Hematopoietic multipotent progenitor cell treated with erythropoietin and hydrocortisone succinate and interleukin-3 and kit ligand, for 15 days (in vitro differentiated cells): Measurements from ENCODE around the gene OR4D1.
"Not testable (repeated sequence)": the region's sequence is repeated elsewhere in the genome, so short reads cannot be mapped to it uniquely, and the experiment has no call there.

ENCODE experiments used
- DNase-seq: peaks from one replicate; pipeline ENCODE4 v3.0.0-alpha.2; 2015; ENCODE audit warnings: low spot score

Gene OR4D1

DNA sequence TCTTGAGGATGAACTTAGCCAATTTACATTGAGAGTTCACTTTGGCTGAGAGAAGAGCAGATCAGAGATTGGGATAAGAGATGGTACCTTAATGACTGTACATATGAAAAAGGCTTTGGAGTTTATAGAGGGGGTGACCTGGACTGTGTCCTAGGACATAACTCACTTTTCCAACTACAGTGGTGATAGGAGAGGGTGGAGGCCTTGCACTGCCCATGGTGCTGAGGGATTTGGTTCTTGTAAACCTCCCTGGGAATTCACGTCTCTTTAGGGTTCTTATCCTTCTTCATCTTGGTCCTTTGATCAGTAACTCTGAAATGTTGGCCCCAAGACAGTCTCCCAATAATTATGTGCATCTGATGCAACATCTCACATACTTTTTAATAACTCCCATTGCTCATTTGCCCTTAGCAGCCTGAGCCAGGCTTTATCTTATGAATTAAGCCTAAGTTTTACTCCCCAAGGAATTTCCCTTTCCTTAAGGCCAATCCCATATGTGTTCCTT lies at the start of gene OR4D1:
OR4D1 (plus strand) TSS at position 455 of the 505 bp plus-strand sequence. CDS start 6,770 bp downstream, outside the sequence.
- DNase-seq = no peak

DNA sequence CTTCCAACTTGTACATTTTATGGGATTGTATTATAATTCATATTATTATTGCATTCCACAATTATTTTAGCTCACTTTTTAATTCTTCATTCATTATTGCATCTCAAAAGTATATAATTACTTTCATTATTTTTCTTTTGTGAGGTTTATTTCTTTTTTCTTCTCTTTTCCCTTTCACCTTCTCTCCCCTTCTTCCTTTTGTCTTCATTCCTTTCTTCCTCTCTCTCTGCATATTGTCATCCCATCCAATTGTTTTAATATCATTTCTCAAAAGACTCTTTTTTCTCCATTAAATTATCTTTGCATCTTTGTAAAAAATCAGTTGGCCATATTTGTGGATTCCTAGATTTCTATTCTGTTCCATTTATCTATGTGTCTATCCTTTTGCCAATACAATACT lies 47.7 kb upstream of the OR4D1 start:
- no peak for DNase-seq

GRCh38 chr17:58101898-58102297 lies 46.3 kb upstream of the OR4D1 start:
- not testable (repeated sequence) for DNase-seq

GRCh38 chr17:58105093-58105492 lies 43.1 kb upstream of the OR4D1 start:
- DNase-seq = no peak

DNA sequence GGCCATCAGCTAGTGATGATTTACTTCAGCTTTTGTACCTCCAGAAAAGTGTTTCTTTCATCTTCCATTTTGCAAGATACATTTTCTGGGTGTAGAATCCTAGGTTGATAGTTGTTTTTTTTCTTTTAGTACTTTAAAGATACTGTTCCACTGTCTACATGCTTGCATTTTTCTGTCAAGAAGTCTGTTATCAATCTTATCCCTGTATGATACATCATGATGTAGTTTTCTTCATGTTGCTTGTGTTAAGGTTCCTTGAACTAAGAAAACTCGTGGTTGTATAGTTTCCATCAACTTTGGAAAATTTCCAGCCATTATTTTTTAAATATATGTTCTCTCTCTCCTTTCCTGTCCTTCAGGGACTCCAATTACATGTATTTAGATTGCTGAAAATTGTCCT lies 40.9 kb upstream of the OR4D1 start:
- no peak for DNase-seq

DNA sequence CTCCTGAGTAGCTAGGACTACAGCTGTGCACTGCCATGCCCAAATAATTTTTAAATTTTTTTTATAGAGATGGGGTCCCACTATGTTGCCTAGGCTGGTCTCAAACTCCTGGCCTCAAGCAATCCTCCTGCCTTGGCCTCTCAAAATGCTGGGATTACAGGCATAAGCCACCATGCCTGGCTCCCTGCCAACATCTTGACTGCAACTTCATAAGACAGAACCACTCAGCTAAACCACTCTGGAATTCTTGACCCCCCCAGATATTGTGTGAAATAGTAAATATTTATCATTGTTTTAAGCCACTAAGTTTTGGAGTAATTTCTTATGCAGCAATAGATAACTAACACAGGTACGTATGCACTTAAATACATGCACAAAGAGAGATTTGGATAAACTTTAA lies 39.0 kb upstream of the OR4D1 start:
- no peak for DNase-seq

DNA sequence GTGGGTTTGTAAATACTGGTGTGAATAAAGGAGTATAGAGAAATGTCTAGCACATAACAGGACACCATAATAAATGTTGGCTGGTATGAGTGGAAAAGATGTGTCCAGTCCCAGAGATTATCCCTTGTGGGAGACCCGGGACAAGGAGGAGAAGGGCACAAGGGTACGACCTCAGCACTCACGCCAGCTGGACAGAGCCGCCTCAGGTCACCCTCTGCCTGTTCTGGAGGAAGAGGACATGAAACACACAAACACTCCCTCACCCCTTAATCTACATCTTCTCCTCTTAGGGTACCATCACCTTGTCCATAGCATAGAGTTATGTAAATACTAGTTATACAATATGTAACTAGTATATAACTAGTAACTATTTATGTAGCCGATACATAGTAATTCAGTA lies 38.2 kb upstream of the OR4D1 start:
- DNase-seq = no peak

GRCh38 chr17:58111676-58112075 lies 36.5 kb upstream of the OR4D1 start:
- no peak for DNase-seq

DNA sequence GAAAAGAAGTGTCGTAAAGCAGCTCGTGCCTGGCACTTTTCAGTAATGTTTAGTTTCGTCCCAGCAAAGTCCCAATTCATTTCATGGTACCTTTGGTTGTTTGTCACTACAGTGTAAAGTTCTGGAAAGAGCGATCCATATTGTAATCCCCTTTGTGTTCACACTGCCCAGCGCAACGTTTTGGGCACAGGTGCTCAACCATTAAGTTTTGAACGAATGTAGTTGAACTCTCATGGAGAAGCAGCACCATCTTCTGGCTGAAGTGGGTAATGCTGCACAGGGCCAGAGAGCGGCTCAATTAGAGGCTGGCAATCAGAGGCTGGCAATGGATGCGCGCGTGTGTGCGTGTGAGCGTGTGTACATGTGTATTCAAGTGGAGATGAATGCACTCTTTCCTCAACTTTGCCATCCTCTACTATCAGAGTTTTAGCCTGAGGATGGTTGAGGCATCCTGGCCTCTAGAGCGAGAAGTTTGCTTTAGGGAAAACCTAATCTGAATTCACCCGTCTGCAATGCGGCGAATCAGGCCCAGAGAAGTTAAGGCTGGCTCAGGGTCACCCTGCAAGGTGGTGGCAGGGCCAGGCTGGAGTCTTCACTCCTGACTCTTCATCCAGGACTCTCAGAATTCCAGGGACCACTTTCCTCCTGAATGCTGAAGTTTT lies 35.1 kb upstream of the OR4D1 start:
- DNase-seq = peak; percentile 77

- no peak for DNase-seq
Measured at GRCh38 chr17:58113947-58114346, 34.2 kb upstream of the OR4D1 start.

DNA sequence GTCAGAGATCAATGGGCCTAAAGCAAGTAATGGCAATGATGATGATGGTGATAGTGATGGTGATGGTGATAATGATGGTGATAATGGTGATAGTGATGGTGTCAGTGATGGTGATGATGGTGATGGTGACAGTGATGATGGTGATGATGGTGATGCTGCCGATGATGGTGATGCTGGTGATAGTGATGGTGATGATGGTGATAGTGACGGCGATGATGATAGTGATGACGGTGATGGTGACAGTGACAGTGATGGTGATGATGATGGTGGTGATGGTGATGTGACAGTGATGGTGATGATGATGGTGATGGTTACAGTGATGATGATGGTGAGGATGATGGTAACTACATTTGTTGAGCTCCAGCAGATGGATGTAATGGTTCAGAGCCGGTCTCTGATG lies 30.8 kb upstream of the OR4D1 start:
- no peak for DNase-seq

DNA sequence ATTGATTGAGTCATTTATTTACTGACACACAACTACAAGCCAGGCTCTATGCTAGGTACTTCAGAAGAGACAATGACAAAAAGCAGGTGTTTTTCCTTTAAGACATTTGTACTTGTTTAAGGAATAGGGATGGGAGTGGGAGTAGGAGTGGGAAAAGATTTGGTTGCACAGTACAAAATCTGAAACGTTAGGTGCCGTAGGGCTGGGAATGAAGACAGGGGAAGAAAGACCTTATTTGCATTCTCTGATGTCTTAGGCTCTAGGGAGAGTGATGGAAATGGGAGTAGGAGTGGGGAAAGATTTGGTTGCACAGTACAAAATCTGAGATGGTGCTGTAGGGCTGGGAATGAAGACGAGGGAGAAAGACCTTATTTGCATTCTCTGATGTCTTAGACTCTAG lies 28.7 kb upstream of the OR4D1 start:
- DNase-seq = no peak

DNA sequence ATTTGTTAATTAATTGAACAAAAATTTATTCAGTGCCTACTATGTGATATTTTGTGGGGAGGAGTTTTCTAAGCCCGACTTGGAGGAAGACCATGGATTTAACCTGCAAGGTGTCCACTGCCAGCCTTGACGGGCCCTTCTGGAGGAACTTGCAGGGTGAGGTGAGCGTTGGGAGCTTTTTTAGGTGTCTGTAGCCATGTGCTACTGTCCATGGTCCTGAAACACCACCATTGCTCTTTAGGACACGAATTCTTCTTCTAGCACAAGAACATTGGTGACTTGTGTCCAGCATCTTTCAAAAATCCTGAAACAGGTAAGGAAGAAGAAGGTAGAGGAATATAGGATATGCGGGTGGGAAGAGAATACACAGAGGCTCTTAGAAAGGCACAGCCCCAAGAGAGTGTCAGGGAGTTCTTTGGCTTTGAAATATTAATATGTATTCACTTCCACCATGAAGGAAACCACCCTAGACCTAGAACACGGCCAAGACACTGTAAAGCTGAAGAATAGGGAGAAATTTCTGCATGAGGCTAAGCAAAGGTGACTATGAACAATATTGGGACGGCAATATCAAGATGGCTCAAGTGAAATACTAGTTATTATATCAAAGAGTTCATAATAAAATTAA lies 27.9 kb upstream of the OR4D1 start:
- peak; percentile 18 for DNase-seq

DNA sequence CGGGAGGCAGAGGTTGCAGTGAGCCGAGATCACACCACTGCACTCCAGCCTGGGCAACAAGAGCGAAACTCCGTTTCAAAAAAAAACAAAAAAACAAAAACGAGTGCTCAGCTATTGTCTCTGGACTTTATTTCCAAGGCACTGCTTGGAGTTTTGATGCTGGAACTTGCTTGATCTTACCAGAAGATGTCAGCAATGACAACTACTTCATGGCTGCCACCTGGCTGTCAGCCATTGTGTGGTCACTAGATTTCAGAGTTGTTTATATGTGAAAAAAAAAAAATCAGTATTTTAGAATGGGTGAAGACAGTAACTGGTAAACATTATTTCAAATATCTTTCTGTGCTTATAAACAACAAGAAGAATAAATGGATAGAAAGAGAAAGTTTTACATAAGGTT lies 26.3 kb upstream of the OR4D1 start:
- no peak for DNase-seq

DNA sequence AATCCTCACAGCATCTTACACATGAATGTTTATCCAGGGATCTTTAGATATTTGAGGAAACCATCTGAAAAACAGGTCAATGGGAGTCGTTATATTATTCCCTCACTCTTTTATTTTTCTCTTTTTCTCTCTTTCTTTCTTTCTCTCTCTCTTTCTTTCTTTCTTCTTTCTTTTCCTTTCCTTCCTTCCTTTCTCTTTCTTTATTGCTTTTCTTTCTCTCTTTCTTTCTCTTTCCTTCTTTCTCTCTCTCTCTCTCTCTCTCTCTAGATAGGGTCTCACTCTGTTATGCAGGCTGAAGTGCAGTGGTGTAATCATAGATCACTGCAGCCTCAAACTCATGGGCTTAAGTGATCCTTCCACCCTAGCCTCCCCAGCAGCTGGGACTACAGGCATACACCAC lies 20.3 kb upstream of the OR4D1 start:
- DNase-seq = no peak

- not testable (repeated sequence) for DNase-seq
Measured at GRCh38 chr17:58132697-58133096, 15.5 kb upstream of the OR4D1 start.

DNA sequence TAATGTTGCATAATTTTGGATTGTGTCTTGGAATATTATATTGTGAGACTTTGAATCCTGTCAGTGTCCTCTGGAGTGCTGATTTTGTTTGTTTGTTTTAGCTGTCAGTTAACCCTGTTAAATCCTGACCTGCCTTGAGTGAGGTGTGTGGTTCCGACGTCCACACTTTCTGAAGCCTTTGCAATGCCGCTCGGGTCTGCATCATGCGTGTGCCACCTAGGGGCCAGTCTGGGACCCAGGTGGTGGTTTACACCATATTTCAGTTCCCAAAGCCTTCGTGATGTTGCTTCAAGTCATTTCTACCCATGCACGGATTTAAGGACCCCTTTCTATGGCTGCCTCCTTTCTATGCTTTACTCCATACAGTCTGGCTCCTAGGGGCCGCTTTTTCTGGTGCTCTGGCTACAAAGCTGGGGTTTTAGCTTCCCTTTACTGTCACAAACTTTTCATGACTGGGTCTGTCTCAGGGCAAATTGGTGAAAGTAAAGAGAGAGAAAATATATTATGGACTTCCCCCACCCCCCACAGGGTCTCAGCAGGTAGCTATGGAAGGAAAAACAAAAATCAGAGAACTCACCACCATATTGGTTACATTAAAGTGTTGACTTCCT lies 11.4 kb upstream of the OR4D1 start:
- no peak for DNase-seq

DNA sequence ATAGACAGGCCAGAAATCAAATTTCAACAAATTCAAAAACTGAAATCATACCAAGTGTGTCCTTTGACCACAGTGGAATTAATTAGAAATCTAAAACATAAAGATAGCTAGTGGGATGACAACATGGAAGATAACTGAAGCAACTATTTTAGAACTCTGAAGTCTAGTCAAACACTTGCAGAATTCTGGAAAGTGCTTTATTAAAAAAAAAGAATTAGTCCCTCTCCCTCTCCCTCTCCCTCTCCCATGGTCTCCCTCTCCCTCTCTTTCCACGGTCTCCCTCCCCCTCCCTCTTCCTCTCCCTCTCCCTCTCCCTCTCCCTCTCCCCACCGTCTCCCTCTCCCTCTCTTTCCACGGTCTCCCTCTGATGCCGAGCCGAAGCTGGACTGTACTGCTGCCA lies 6.7 kb upstream of the OR4D1 start:
- DNase-seq = no peak

DNA sequence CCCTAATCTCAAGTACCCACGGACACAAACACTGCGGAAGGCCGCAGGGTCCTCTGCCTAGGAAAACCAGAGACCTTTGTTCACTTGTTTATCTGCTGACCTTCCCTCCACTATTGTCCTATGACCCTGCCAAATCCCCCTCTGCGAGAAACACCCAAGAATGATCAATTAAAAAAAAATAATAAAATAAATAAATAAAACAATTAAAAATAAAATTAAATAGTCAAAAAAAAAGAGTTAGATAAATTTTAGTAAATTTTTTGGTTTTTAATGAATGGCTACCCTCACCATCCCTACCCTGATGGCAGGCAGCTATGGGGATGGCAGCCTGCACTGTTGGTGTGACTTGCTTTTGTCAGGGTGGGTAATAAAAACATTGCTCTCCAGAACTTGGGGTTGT lies 4.8 kb upstream of the OR4D1 start:
- DNase-seq = not testable (repeated sequence)

GRCh38 chr17:58144801-58145200 lies 3.4 kb upstream of the OR4D1 start:
- no peak for DNase-seq

DNA sequence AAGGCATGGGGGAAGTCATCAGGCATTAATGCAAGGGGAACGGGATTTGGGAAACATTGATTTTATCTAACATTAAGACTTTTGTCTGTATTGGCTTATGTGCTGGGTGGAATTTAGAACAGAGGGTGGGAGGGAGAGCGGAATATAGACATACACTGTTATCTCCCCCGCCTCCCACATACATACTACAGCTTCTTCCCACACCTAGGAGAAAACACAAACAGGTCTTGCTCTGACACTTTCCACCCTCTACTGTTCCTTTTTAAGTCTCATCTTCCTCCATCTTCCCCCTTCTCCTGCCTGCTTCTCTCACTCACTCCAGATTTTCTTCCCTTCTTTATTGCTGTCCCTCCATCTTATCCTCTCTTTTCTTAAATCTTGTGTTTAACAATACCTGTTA lies 425 bp downstream of the OR4D1 start:
- no peak for DNase-seq

DNA sequence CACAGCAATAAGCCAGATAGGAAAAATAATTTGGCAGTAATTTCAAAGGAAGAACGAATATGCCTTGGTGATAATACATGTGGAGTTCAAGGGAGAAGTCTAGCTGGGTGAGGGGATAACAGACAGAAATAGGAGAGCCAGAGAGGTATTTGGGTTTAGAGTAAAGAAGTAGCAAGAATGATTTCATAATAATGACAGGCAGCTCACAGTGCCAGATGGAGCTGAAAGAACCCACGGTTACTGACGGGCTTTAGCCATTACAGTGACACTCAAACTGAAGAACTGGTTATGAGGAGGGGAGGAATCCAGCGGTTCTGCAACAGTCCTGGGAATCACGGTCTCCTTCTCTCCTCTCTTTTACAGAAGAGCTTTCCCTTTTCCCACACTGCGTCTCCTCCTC lies 2.2 kb downstream of the OR4D1 start:
- no peak for DNase-seq

GRCh38 chr17:58153046-58153445 lies 4.9 kb downstream of the OR4D1 start:
- no peak for DNase-seq
